SK-N-SH treated with all-trans-retinoic acid at 6 μM for 48 hours (cell line): ENCODE measurements around the gene KRT7.

Source experiments
- ATAC-seq: fragments of 200-7000 bp; cut with Tn5 transposase; 3 replicates; pipeline ENCODE4 v1.9.1; 2020; ENCODE audit warnings: mild to moderate bottlenecking, moderate library complexity
- BACH2 ChIP-seq: fragments of 250-450 bp; sonication (Bioruptor Pico); IDR thresholded peaks from 2 replicates; pipeline ENCODE4 v1.9.0; 2021; ENCODE audit warnings: mild to moderate bottlenecking, borderline replicate concordance
- ESRRG ChIP-seq: fragments of 250-450 bp; sonication (Bioruptor Pico); IDR thresholded peaks from 2 replicates; pipeline ENCODE4 v1.6.1; 2021; ENCODE audit warnings: mild to moderate bottlenecking
- GLIS3 ChIP-seq: fragments of 250-450 bp; sonication (Bioruptor Pico); IDR thresholded peaks from 2 replicates; pipeline ENCODE4 v1.5.0; 2020; ENCODE audit warnings: mild to moderate bottlenecking, moderate library complexity
- ISL1 ChIP-seq: fragments of 250-450 bp; sonication (Bioruptor Pico); IDR thresholded peaks from 2 replicates; pipeline ENCODE4 v2.1.2; 2022; ENCODE audit warnings: mild to moderate bottlenecking, moderate library complexity
- PATZ1 ChIP-seq: fragments of 250-450 bp; sonication (Bioruptor Pico); IDR thresholded peaks from 2 replicates; pipeline ENCODE4 v1.8.0; 2020; ENCODE audit warnings: mild to moderate bottlenecking, moderate library complexity, borderline replicate concordance
- PPARA ChIP-seq: fragments of 250-450 bp; sonication (Bioruptor Pico); IDR thresholded peaks from 2 replicates; pipeline ENCODE4 v1.5.0; 2020; ENCODE audit warnings: mild to moderate bottlenecking, borderline replicate concordance
- RARB ChIP-seq: fragments of 250-450 bp; sonication (Bioruptor Pico); IDR thresholded peaks from 2 replicates; pipeline ENCODE4 v1.8.0; 2021; ENCODE audit warnings: mild to moderate bottlenecking, moderate library complexity
- SNAI2 ChIP-seq: fragments of 250-450 bp; sonication (Bioruptor Pico); IDR thresholded peaks from 2 replicates; pipeline ENCODE4 v1.5.0; 2020; ENCODE audit warnings: mild to moderate bottlenecking, moderate library complexity
- TCF4 ChIP-seq: fragments of 250-450 bp; sonication (Bioruptor Pico); IDR thresholded peaks from 2 replicates; pipeline ENCODE4 v1.8.0; 2021; ENCODE audit warnings: mild to moderate bottlenecking, moderate library complexity, borderline replicate concordance
- TSHZ2 ChIP-seq: fragments of 250-450 bp; sonication (Bioruptor Pico); IDR thresholded peaks from 2 replicates; pipeline ENCODE4 v1.5.0; 2020; ENCODE audit warnings: mild to moderate bottlenecking, moderate library complexity
- ZC3H10 ChIP-seq: fragments of 250-450 bp; sonication (Bioruptor Pico); IDR thresholded peaks from 2 replicates; pipeline ENCODE4 v1.5.1; 2021; ENCODE audit warnings: mild to moderate bottlenecking, moderate library complexity
- ZFP30 ChIP-seq: fragments of 450-650 bp; formaldehyde crosslinking; IDR thresholded peaks from 2 replicates; pipeline ENCODE4 v1.5.0; 2022; ENCODE audit warnings: mild to moderate bottlenecking, moderate library complexity
- ZNF70 ChIP-seq: fragments of 450-650 bp; formaldehyde crosslinking; IDR thresholded peaks from 2 replicates; pipeline ENCODE4 v1.5.0; 2020; ENCODE audit warnings: mild to moderate bottlenecking, moderate library complexity
- TF ChIP-seq, protein P1 (sequence below): fragments of 250-450 bp; sonication (Bioruptor Pico); IDR thresholded peaks from 2 replicates; pipeline ENCODE4 v1.5.1; 2020; ENCODE audit warnings: low read depth, mild to moderate bottlenecking, moderate library complexity

Gene KRT7

GRCh38 chr12:52201451-52201839, 31.6 kb upstream of the KRT7 start:
- ATAC-seq = no peak

GRCh38 chr12:52202361-52203078, 30.5 kb upstream of the KRT7 start:
- TF ChIP-seq SNAI2 = no peak
- no peak for TF ChIP-seq RARB
- TF ChIP-seq ZC3H10 (CRISPR knock-in tag) = no peak
- TF ChIP-seq TCF4 = no peak
- TF ChIP-seq ZNF70 = no peak
- TF ChIP-seq ZFP30 (CRISPR knock-in tag) = no peak
- TF ChIP-seq, all 23 proteins: peak for 0
- ATAC-seq = peak; percentile 3; the same call in 1 of the 3 replicates

More at GRCh38 chr12:52201451-52201839, 31.6 kb upstream of the KRT7 start:
- TF ChIP-seq TCF4 (no peak), TSHZ2 (CRISPR knock-in tag) (no peak), ISL1 (CRISPR knock-in tag) (no peak)

- peak; percentile 5 for ATAC-seq
- TF ChIP-seq, protein P1, sequence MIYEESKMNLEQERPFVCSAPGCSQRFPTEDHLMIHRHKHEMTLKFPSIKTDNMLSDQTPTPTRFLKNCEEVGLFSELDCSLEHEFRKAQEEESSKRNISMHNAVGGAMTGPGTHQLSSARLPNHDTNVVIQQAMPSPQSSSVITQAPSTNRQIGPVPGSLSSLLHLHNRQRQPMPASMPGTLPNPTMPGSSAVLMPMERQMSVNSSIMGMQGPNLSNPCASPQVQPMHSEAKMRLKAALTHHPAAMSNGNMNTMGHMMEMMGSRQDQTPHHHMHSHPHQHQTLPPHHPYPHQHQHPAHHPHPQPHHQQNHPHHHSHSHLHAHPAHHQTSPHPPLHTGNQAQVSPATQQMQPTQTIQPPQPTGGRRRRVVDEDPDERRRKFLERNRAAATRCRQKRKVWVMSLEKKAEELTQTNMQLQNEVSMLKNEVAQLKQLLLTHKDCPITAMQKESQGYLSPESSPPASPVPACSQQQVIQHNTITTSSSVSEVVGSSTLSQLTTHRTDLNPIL (CRISPR knock-in tag) = no peak
- 0 out of 2 replicates have a peak, but pooled peaks have one; percentile 39 for TF ChIP-seq ZNF70
Observed at GRCh38 chr12:52203079-52203921, 29.7 kb upstream of the KRT7 start.

GRCh38 chr12:52204095-52204930, 28.7 kb upstream of the KRT7 start:
- peak; percentile 11; the same call in 2 of the 3 replicates for ATAC-seq
- no peak for TF ChIP-seq ZFP30 (CRISPR knock-in tag)
- TF ChIP-seq BACH2 (CRISPR knock-in tag) = no peak
- no peak for TF ChIP-seq ZC3H10 (CRISPR knock-in tag)
- no peak for TF ChIP-seq GLIS3 (CRISPR knock-in tag)
- TF ChIP-seq, all 23 proteins: peak for 0

DNA sequence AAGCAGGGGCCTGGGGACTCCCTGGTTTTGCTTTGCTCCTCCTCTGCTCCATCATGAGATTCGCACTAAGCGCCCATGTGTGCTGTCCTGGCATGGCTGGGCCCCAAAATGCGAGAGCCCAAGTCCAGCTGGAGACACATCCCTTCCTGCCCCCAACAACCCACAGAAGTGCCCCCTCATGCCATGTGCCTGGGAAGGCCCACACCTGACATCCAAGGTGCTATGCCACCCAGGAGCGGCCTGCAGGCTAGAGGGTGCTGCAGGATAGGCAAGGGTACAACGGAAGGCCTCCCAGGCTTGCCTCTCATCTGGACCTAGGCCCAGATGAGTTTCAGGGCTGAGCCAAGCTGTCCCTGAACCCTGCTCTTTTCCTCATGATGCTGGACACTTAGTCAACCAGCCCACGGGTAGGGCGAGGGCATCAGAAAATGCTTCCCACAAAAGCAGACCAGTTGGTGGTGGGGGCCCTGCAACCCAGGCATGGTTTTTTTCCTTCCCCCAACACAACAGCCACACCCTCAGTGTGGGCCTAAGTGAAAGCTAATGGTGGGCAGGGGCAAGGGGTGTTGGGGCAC, 28.0 kb upstream of the KRT7 start:
- TF ChIP-seq ESRRG (CRISPR knock-in tag) (no peak), PATZ1 (CRISPR knock-in tag) (no peak)
- TF ChIP-seq, all 23 proteins: peak for 0
- no peak for ATAC-seq

- no peak for ATAC-seq
- TF ChIP-seq TSHZ2 (CRISPR knock-in tag) (no peak), TCF4 (no peak), PPARA (CRISPR knock-in tag) (no peak), ISL1 (CRISPR knock-in tag) (no peak)
Observed at GRCh38 chr12:52205612-52206303, 27.3 kb upstream of the KRT7 start.
